GM18505 (cell line): ENCODE results near the gene TSPOAP1.

Experiments used
- ATAC-seq: cut with Tn5 transposase; IDR thresholded peaks from one replicate; pipeline ENCODE4 v1.9.1; 2021; ENCODE audit not compliant: unreplicated experiment
- POLR2A ChIP-seq: IDR thresholded peaks from 4 replicates; pipeline ENCODE4 v1.6.1; 2011; ENCODE audit warnings: borderline replicate concordance; ENCODE audit not compliant: insufficient read depth, insufficient read length; ENCODE audit errors: extremely low read depth

The TSPOAP1 gene

GRCh38 chr17:58367461-58367860 lies 38.9 kb upstream of the TSPOAP1 start:
- ATAC-seq = no peak
- no peak for TF ChIP-seq POLR2A

GRCh38 chr17:58365980-58366595 lies 37.5 kb upstream of the TSPOAP1 start:
- TF ChIP-seq POLR2A = no peak
- ATAC-seq = no peak

- TF ChIP-seq POLR2A = no peak
- ATAC-seq = no peak
Observed at GRCh38 chr17:58365185-58365979, 36.8 kb upstream of the TSPOAP1 start.

GRCh38 chr17:58364270-58364942 lies 35.8 kb upstream of the TSPOAP1 start:
- no peak for ATAC-seq
- TF ChIP-seq POLR2A = no peak

GRCh38 chr17:58363457-58364185 lies 35.0 kb upstream of the TSPOAP1 start:
- no peak for TF ChIP-seq POLR2A
- ATAC-seq = no peak

- TF ChIP-seq POLR2A = no peak
- ATAC-seq = no peak
Observed at GRCh38 chr17:58362368-58363014, 33.9 kb upstream of the TSPOAP1 start.

- no peak for ATAC-seq
- TF ChIP-seq POLR2A = no peak
Observed at GRCh38 chr17:58360296-58361063, 31.9 kb upstream of the TSPOAP1 start.

- no peak for ATAC-seq
- no peak for TF ChIP-seq POLR2A
Observed at GRCh38 chr17:58358408-58359172, 30.0 kb upstream of the TSPOAP1 start.

- no peak for TF ChIP-seq POLR2A
- ATAC-seq = no peak
Observed at GRCh38 chr17:58357312-58358297, 29.0 kb upstream of the TSPOAP1 start.

GRCh38 chr17:58356231-58356630 lies 27.6 kb upstream of the TSPOAP1 start:
- TF ChIP-seq POLR2A = no peak
- no peak for ATAC-seq
